PFSK-1 (cell line): ENCODE data around the gene C11orf58.

Source experiments
- FOXP2 ChIP-seq: optimal IDR thresholded peaks from 2 replicates; pipeline ENCODE3; 2011; ENCODE audit warnings: borderline replicate concordance, control low read depth, inconsistent platforms; ENCODE audit not compliant: insufficient read depth; ENCODE audit errors: extremely low read length, extremely low read depth
- POLR2AphosphoS5 ChIP-seq: IDR thresholded peaks from 2 replicates; pipeline ENCODE4 v1.6.1; 2012; ENCODE audit warnings: low read depth, mild to moderate bottlenecking, control low read depth, low read length, moderate library complexity
- SIN3A ChIP-seq: IDR thresholded peaks from 2 replicates; pipeline ENCODE4 v1.6.1; 2012; ENCODE audit warnings: mild to moderate bottlenecking, low read length, moderate library complexity, borderline replicate concordance; ENCODE audit not compliant: insufficient read depth
- TAF1 ChIP-seq: IDR thresholded peaks from 2 replicates; pipeline ENCODE4 v1.6.1; 2012; ENCODE audit warnings: low read length, control low read depth, borderline replicate concordance; ENCODE audit not compliant: insufficient read depth
- TF ChIP-seq, protein P1 (sequence below), 2 experiments: IDR thresholded peaks; 2 replicates each; pipeline versions ENCODE4 v1.6.1 to v1.8.0; 2011 to 2012; ENCODE audit warnings: low read depth in 2 of 2, low read length in 2 of 2, control low read depth in 1 of 2, inconsistent platforms in 1 of 2, mild to moderate bottlenecking in 1 of 2, moderate library complexity in 1 of 2; ENCODE audit not compliant: insufficient read depth in 1 of 2

Gene C11orf58

DNA sequence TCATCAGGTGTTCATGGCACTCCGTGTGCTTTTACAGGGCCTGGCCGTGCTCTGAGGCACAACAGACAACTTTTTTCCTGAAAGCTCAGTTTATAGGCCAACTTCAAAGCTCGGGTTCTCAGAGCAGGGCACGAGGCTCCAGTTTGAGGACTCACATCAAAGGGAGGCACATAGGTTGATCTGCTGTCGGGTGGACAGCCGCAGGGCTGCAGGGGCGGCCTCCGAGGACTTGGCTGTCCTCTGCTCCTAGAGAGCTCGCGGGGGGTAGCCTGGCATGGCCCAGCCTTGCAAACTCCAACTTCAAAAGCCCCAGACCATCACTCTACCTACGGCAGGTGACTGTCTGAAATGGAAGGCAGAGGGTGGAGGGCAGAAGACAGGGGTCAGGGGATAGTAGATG is 31.6 kb downstream of the C11orf58 start:
- no peak for TF ChIP-seq SIN3A
- TF ChIP-seq FOXP2 = no peak
- no peak for TF ChIP-seq POLR2AphosphoS5
- no peak for TF ChIP-seq TAF1
- TF ChIP-seq, protein P1, sequence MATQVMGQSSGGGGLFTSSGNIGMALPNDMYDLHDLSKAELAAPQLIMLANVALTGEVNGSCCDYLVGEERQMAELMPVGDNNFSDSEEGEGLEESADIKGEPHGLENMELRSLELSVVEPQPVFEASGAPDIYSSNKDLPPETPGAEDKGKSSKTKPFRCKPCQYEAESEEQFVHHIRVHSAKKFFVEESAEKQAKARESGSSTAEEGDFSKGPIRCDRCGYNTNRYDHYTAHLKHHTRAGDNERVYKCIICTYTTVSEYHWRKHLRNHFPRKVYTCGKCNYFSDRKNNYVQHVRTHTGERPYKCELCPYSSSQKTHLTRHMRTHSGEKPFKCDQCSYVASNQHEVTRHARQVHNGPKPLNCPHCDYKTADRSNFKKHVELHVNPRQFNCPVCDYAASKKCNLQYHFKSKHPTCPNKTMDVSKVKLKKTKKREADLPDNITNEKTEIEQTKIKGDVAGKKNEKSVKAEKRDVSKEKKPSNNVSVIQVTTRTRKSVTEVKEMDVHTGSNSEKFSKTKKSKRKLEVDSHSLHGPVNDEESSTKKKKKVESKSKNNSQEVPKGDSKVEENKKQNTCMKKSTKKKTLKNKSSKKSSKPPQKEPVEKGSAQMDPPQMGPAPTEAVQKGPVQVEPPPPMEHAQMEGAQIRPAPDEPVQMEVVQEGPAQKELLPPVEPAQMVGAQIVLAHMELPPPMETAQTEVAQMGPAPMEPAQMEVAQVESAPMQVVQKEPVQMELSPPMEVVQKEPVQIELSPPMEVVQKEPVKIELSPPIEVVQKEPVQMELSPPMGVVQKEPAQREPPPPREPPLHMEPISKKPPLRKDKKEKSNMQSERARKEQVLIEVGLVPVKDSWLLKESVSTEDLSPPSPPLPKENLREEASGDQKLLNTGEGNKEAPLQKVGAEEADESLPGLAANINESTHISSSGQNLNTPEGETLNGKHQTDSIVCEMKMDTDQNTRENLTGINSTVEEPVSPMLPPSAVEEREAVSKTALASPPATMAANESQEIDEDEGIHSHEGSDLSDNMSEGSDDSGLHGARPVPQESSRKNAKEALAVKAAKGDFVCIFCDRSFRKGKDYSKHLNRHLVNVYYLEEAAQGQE (IDR thresholded peaks at IDR 0.05; ENCODE audit: insufficient read depth in 1 of 2, low read depth in 2 of 2, low read length in 2 of 2) = no peak

DNA sequence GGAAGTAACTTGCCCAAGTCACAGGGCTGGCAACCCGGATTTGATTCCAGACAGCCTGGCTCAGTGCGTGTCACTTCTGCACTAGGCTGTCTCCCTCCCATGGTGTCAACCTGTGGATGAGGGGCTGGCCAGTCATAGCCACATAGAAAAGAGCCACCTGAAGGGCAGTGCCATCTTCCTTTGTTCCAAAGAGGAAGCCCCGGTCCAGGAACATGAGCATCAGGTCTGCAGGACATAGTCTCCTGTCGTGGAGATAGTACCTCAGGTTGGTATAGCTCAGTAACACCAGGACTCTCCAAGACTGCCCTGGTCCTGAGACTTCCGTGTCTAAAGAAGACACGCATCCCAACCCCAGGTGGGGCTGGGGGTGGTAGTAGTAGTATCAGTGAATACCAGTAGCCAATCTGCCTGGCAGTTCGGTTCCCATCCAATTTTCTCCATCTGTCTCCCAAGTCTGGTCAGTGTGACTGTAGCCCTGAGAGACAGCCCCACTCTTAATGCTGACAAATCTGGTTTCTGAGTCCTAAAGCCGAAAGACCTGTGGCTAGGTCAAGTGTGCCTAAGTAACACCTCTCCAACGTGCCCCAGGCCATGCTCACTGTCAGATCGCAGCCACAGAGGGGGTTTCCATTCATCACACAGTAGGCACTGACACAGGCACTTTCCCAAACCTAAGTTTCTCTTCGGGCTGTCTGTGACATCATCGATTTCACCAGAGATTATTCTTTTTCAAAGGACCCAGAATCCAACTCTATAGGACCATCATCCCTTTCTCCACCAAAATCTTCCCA is 33.1 kb downstream of the C11orf58 start:
- TF ChIP-seq SIN3A (no peak), POLR2AphosphoS5 (no peak), TAF1 (no peak), FOXP2 (no peak)
- TF ChIP-seq, protein P1 (IDR thresholded peaks at IDR 0.05; ENCODE audit: insufficient read depth in 1 of 2, low read depth in 2 of 2, low read length in 2 of 2) = no peak

DNA sequence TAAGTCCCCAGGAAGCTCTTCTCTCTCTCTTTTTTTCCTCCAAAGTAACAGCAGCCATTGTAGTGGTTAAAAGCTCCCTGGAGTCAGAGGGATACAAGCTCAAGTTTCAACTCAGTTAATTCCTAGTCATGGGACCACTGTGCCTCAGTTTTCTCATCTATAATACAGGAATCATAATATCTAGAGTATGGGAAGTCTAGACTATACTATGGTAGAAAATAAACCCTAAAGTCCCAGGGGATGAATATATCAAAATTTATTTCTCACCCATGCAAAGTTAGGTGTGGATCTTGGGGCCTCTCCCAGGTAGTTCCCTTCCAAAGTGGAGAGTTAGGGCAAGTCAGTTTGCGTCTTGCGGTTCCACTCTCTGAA is 33.7 kb downstream of the C11orf58 start:
- TF ChIP-seq POLR2AphosphoS5 (no peak), FOXP2 (no peak), TAF1 (no peak), SIN3A (no peak)
- TF ChIP-seq, protein P1 (IDR thresholded peaks at IDR 0.05; ENCODE audit: insufficient read depth in 1 of 2, low read depth in 2 of 2, low read length in 2 of 2) = no peak

DNA sequence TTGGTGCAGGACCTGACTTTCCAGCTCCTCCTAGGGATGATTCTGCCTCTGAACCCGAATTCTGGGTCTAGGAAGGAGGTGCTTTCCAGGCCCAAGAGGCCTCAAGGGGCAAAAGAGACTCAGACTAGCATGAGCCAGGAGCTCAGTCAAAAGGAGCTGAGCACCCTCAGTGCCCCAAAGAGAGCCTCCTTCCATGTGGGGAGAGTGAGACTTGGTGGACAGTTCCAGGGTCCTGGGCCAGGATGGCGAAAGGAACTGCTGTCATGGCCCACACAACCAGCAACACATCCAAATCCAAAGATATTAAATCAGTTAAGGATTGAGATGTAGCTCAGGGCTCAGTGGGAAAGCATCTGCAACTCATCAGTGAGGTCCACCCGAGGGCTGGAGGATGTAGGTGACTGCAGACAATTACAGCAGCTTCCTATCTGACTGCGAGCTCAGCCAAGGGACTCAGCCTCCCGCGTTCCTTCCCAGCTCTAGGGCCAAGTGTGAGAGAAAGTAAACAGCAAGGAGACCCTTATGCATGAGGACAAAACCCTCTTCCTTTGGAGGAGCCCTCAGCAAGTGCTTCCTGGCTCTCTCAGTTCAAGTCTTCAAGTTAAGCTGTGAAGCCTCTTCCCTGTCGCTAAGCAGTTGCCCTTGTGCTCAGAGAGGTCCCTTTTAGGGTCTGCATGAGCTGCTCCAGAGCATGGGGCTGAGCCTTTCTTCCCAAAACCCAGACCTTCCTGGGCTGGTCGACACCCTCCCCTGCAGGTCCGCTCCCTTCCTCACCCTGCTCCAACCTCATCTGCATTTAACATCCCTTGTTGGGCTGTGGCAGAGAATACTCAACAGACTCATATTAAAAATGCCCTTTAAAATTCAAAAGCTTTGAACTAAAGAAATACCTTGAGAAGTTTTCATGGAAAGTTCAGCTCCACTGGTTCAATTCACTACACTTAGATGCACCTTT is 35.8 kb downstream of the C11orf58 start:
- TF ChIP-seq, protein P1 (IDR thresholded peaks at IDR 0.05; ENCODE audit: insufficient read depth in 1 of 2, low read depth in 2 of 2, low read length in 2 of 2) = peak in 1 of 2 experiments; percentile 51; a peak in 1 of 4 replicates
- no peak for TF ChIP-seq SIN3A
